GM18870 (cell line): Measurements from ENCODE around the gene ZNF174.

Experiments used
- ATAC-seq: cut with Tn5 transposase; IDR thresholded peaks from one replicate; pipeline ENCODE4 v1.9.1; 2021; ENCODE audit warnings: moderate library complexity; ENCODE audit not compliant: unreplicated experiment

ZNF174 gene

DNA sequence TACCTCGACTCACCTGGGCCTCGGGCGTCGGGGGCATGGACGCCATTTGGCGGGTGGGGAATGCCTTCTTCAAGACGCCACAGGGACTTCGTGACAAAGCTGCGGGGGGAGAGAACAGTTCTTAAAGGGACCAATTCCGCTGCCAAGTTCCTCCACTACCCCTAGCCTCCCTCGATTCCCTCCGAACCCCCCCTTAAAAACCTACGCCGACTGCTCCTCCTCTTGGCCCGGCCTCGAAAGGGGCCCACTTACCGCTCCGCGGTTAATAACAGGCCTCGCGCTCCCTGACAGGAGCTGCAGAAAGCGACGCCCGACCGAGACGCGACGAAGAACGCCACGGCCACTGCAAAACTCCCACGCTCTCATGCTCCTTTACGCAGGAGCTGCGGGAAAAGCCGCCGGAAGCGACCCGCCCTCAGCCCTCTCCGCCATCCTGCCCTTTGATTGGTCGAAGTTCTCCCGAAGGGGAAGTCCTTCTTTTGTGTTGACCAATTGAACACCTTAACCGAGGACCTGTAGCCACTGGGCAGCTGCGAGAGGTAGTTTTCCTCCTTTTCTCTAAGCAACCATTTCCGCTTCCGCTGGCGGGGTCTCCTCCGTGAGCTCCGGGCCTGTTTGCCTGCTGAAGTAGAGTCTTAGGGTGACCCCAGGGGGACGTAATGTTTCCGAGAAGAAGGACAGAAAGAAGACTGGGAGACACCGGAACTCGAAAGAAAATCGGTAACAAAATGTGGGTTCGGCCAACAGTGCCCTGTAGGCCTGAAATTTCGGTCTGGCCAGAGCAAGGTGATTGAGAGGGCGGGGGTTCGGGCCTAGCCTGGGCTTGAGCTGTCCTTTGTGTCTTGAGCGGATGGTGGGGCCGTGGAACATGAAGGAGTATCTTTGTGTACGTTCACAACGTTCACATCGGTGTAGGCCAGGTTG, 42.4 kb downstream of the ZNF174 start, which contains the start of the genes NAA60 and ZNF597:
NAA60 (plus strand) TSS at position 573 of the 924 bp plus-strand sequence. CDS start 32,548 bp downstream, outside the sequence.
ZNF597 (minus strand) TSS at position 397 of the 924 bp plus-strand sequence; CDS start at position 46, 351 bp downstream.
- ATAC-seq, result peak; percentile 86

GRCh38 chr16:3444032-3444388, 43.0 kb downstream of the ZNF174 start:
- no peak for ATAC-seq

- ATAC-seq, result no peak
Observed at GRCh38 chr16:3454093-3454492, 53.1 kb downstream of the ZNF174 start.

DNA sequence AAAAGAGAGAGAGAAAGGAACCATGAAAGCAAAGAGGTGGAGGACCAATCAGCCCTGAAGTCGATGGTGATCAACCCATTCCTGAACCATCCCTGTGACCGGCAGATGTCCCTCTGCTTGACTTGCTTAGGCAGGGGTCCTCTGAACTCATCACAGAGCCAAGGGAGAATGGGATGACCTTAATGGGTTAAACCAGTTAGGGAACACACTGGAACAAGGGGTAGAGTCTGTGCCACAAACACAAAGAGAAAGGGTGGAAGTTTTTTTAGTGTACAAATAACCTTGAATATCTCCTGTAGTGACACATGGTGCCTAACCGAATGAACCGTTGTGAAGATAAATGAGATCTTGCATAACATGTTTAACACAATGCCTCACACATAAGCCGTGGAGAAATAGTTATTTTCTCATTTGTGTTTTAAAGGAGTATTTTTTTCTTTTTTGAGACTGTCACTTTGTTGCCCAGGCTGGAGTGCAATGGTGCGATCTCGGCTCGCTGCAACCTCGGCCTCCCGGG, 53.7 kb downstream of the ZNF174 start:
- no peak for ATAC-seq

DNA sequence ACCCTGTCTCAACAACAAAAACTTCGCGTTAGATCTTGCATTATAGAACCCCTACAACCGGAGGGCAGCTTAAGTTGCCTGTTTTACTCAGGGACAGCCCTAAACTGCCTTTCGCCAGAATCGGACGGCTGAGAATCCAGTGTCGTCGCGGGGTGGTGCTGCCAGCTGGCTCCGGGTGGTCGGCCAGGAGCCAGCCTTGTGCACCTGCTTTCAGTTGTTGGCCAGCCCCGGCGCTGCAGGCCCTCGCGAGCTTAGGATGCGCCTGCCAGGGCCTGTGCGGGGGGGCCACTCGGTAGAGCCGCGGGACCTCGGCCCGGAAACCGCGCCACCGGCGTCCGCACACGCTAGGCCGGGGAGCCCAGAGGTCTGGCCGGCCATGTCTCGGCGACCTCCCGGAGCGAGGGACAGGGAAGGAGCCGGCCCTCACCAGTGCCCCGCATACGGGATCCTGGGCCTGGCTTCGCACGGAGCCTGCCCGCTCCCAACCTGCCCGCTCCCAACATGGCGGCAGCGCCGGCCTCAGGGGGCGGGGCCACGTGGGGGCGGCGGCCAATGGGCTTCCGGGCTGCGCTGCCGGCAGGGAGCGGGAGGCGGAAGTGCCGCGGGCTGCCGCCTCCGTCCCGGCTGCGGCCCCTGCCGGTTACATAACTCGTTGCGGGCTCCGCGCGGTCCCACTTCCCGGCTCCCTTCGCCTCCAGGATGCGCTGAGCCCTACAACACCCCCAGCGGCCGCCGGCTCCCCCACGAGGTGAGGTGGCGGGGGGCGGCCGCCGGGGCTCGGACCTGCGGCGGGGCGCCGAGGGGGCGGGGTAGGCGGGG, 56.6 kb downstream of the ZNF174 start:
- ATAC-seq, result peak; percentile 57

GRCh38 chr16:3458278-3458851, 57.4 kb downstream of the ZNF174 start:
- no peak for ATAC-seq

DNA sequence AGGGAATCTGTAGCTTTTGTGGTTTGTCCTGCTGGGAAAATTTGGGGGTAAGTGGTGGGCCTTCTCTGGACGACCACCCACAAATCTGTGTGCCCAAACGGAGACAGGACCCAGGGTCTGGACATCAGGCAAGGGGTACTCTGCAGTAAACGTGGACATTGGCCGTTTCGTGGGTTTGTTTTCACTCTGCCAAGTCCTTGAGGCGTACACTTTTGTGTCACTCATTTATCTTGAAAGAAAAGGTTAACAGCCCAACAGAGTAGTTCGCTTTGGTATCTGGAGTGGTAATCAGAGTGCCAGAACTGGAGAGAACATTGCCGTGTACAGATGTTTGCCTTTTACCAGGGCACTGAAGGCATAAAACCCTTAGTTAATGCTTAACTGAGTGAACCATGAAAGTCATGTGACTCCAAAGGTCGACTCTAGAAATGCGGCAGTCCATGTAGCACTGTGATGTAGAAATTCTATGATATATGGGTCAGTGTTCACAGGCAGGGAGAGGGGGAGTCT, 57.9 kb downstream of the ZNF174 start:
- no peak for ATAC-seq
